OCI-LY3 (cell line): ENCODE measurements around the gene RBM6.
"Not testable (repeated sequence)": the region's sequence is repeated elsewhere in the genome, so short reads cannot be mapped to it uniquely, and the experiment has no call there.

Experiments used
- H2AFZ ChIP-seq: fragments of 200-600, 300-600 bp; shearing (Covaris generic); 2 replicates; pipeline ENCODE4 v1.6.0; 2014; ENCODE audit warnings: antibody characterized with exemption, low read depth, low read length
- H3K27ac ChIP-seq: fragments of 200-600, 300-600 bp; sonication (generic); 2 replicates; pipeline ENCODE4 v1.5.1; 2014; ENCODE audit warnings: mild to moderate bottlenecking, low read length, moderate library complexity, mixed read lengths
- H3K27me3 ChIP-seq: fragments of 200-600, 300-600 bp; sonication (generic); 2 replicates; pipeline ENCODE4 v1.6.1; 2014; ENCODE audit warnings: low read depth, low read length, mixed read lengths
- H3K36me3 ChIP-seq: fragments of 200-600, 300-600 bp; sonication (generic); replicated peaks from 2 replicates; pipeline ENCODE3; 2014; ENCODE audit warnings: low read depth, low read length, mixed read lengths
- H3K4me1 ChIP-seq: fragments of 300-600, 200-600 bp; sonication (generic); 2 replicates; pipeline ENCODE4 v1.6.1; 2014; ENCODE audit warnings: low read length, mixed read lengths
- H3K4me2 ChIP-seq: fragments of 200-600, 300-600 bp; sonication (generic); 2 replicates; pipeline ENCODE4 v1.6.1; 2014; ENCODE audit warnings: low read length, mixed read lengths
- H3K4me3 ChIP-seq: fragments of 300-600, 200-600 bp; sonication (generic); 2 replicates; pipeline ENCODE4 v1.5.1; 2014; ENCODE audit warnings: antibody characterized with exemption, mild to moderate bottlenecking, low read length, moderate library complexity
- H3K79me2 ChIP-seq: fragments of 300-600, 200-600 bp; shearing (Covaris generic); 2 replicates; pipeline ENCODE4 v1.6.1; 2014; ENCODE audit warnings: mild to moderate bottlenecking, low read length, mixed read lengths
- H3K9ac ChIP-seq: fragments of 300-600, 200-600 bp; shearing (Covaris generic); 2 replicates; pipeline ENCODE4 v1.6.0; 2014; ENCODE audit warnings: mild to moderate bottlenecking, low read length, moderate library complexity
- H3K9me3 ChIP-seq: fragments of 200-600, 300-600 bp; shearing (Covaris generic); 2 replicates; pipeline ENCODE4 v1.6.1; 2014; ENCODE audit warnings: low read length, mixed read lengths; ENCODE audit not compliant: insufficient read depth
- H4K20me1 ChIP-seq: fragments of 200-600, 300-600 bp; sonication (generic); 2 replicates; pipeline ENCODE4 v1.6.1; 2016; ENCODE audit warnings: low read length, mixed read lengths; ENCODE audit not compliant: insufficient read depth
- EZH2phosphoT487 ChIP-seq: fragments of 200-600 bp; shearing (Covaris generic); IDR thresholded peaks from 2 replicates; pipeline ENCODE4 v1.6.1; 2018; ENCODE audit warnings: antibody characterized with exemption, mixed run types, low read depth
- TF ChIP-seq, protein P1 (sequence below): fragments of 200-600, 300-600 bp; sonication (generic); IDR thresholded peaks from 2 replicates; pipeline ENCODE4 v1.5.1; 2014; ENCODE audit warnings: antibody characterized with exemption, low read length, low read depth

Gene RBM6

DNA sequence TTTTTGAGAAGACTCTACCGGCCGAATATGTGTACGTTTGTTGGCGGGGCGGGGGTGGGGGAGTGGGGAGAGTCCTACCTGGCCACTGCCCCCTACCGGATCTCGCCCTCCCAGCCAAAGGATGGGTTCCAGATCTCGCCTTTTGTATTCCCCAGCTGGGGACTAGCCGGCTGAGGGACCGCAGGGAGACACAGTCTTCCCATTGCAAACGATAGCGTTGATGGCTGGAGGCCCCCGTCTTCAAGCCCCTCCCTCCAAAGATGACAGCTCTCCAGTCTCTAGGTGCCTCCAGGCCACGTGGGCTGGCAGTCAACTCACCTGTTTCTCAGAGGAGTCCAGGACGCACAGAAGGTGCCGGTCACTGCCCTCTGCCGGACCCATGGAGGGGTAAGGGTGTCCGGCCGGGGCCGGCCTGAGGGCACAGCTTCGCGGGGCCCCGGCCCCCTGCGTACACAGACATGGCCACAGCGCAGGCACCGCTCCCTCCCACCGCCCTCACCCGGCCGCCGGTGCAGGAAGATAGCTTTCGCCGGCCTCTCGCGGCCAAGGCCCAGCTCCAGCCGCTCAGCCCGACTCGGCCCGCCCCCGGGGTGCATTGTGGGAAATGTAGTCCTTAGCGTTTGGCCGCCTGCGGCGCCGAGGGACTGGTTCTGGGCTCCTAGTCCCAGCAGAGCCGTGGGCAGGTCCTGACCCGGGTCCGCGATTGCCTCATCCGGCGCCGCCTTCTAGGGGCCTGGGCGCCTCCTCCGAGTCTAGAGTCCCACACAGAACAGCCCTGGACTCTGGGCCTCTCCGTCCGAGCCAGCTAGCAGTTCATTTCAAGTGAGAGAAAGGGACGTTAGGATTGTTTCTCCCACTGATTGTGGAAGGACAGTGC is 10.4 kb upstream of the RBM6 start, which contains the start of gene MON1A:
Gene MON1A (minus strand): TSS at position 521 of the 877 bp plus-strand sequence. CDS start 16,465 bp downstream, outside the sequence.
- H3K4me3 ChIP-seq = peak within 1 kb of the TSS; percentile 86
- peak within 1 kb of the TSS; percentile 76 for H3K9ac ChIP-seq
- peaks cover 12% of the 10 kb centered on the region for H3K4me1 ChIP-seq
- H3K36me3 ChIP-seq = no peaks in the 10 kb centered on the region
- peak within 1 kb of the TSS; percentile 57 for H3K27ac ChIP-seq
- peaks cover 5% of the 10 kb centered on the region; the same call in 1 of the 2 replicates for H3K79me2 ChIP-seq
- peak within 1 kb of the TSS; percentile 72 for H3K4me2 ChIP-seq
- H2AFZ ChIP-seq = peak within 1 kb of the TSS; percentile 75
- no peaks in the 10 kb centered on the region for H3K9me3 ChIP-seq
- TF ChIP-seq, protein P1, sequence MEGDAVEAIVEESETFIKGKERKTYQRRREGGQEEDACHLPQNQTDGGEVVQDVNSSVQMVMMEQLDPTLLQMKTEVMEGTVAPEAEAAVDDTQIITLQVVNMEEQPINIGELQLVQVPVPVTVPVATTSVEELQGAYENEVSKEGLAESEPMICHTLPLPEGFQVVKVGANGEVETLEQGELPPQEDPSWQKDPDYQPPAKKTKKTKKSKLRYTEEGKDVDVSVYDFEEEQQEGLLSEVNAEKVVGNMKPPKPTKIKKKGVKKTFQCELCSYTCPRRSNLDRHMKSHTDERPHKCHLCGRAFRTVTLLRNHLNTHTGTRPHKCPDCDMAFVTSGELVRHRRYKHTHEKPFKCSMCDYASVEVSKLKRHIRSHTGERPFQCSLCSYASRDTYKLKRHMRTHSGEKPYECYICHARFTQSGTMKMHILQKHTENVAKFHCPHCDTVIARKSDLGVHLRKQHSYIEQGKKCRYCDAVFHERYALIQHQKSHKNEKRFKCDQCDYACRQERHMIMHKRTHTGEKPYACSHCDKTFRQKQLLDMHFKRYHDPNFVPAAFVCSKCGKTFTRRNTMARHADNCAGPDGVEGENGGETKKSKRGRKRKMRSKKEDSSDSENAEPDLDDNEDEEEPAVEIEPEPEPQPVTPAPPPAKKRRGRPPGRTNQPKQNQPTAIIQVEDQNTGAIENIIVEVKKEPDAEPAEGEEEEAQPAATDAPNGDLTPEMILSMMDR = peak; percentile 42
- no peak for TF ChIP-seq EZH2phosphoT487
- no peaks in the 10 kb centered on the region for H4K20me1 ChIP-seq
- H3K27me3 ChIP-seq = no peaks in the 10 kb centered on the region

DNA sequence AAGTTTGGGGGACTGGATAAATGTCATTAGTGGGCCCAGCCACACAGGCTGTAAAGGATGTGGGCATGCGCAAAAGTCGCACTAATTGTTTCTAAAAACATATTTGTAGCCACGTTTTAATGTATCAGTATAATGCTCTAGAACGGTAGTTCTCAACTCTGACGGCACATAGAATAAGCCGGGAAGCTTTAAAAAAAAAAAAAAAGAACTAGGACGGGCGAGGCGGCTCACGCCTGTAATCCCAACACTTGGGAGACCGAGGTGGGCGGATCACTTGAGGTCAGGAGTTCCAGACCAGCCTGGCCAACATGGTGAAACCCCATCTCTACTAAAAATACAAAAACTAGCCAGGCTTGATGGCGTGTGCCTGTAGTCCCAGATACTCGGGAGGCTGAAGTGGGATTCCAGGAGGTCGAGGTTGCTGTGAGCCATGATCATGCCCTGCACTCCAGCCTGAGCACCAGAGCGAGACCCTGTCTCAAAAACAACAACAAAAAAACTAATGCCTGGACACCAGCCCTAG is 9.7 kb upstream of the RBM6 start:
- peaks cover 12% of the 10 kb centered on the region for H3K4me1 ChIP-seq

DNA sequence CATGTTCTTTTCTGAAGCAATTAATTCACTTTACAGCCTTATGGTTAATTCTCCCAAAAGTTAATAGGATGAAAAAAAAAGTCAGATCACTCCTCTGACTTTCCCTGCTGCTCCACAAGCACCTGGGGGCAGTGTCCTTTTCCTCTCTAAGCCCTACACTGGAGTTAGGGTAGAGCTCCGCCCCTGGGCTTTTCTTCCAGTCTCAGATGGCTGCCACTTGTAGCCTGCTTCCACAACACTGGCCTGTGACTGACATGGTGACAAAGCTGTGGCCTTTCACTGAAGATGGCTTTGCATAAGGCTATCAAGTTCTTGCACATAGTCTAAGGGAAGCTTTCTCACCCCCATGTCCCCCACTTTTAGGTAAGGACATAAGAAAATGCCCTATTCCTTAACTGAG is 9.0 kb upstream of the RBM6 start:
- peaks cover 12% of the 10 kb centered on the region for H3K4me1 ChIP-seq
- H3K79me2 ChIP-seq = peaks cover 5% of the 10 kb centered on the region; the same call in 1 of the 2 replicates
- TF ChIP-seq, protein P1 = 0 out of 2 replicates have a peak, but pooled peaks have one; percentile 3
- no peak for TF ChIP-seq EZH2phosphoT487
- no peak overlapping the region for H3K27ac ChIP-seq
- peak overlapping the region; percentile 86; the same call in 1 of the 2 replicates for H3K4me3 ChIP-seq
- no peaks in the 10 kb centered on the region for H3K9me3 ChIP-seq
- peak overlapping the region; percentile 72 for H3K4me2 ChIP-seq
- no peaks in the 10 kb centered on the region for H3K27me3 ChIP-seq
- H3K9ac ChIP-seq = no peak overlapping the region
- no peaks in the 10 kb centered on the region for H3K36me3 ChIP-seq
- no peaks in the 10 kb centered on the region for H4K20me1 ChIP-seq
- peak overlapping the region; percentile 75; the same call in 1 of the 2 replicates for H2AFZ ChIP-seq

More for the DNA sequence above, 9.7 kb upstream of the RBM6 start:
- TF ChIP-seq, protein P1 = no peak
- no peak for TF ChIP-seq EZH2phosphoT487
- Histone ChIP-seq H3K4me2 (peak overlapping the region; percentile 72), H4K20me1 (no peaks in the 10 kb centered on the region), H3K27me3 (no peaks in the 10 kb centered on the region), H3K4me3 (peak overlapping the region; percentile 86), H3K9ac (peak overlapping the region; percentile 76), H3K9me3 (no peaks in the 10 kb centered on the region), H3K27ac (peak overlapping the region; percentile 57), H2AFZ (peak overlapping the region; percentile 75), H3K36me3 (no peaks in the 10 kb centered on the region), H3K79me2 (peaks cover 5% of the 10 kb centered on the region; the same call in 1 of the 2 replicates)

DNA sequence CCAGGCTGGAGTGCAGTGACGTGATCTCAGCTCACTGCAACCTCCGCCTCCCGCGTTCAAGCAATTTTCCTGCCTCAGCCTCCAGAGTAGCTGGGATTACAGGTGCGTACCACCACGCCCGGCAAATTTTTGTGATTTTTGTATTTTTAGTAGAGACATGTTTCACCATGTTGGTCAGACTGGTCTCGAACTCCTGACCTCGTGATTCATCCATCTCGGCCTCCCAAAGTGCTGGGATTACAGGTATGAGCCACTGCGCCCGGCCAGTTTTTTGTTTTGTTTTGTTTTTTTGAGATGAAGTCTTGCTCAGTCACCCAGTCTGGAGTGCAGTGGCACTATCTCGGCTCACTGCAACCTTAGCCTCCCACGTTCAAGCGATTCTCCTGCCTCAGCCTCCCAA is 7.7 kb upstream of the RBM6 start:
- not testable (repeated sequence) for H3K9ac ChIP-seq, H3K9me3 ChIP-seq, H3K27ac ChIP-seq, H3K4me2 ChIP-seq, H3K27me3 ChIP-seq, H4K20me1 ChIP-seq, H3K36me3 ChIP-seq, H2AFZ ChIP-seq, H3K79me2 ChIP-seq, H3K4me3 ChIP-seq
- peaks cover 12% of the 10 kb centered on the region for H3K4me1 ChIP-seq
